Endodermal cell (in vitro differentiated cells): ENCODE measurements around the gene STAB1. TPM values are rescaled to one million over a fixed set of nuclear protein-coding genes. Genes with fewer than 3 reads are reported as not detected.

ENCODE experiments used
- DNase-seq: peaks from one replicate; pipeline ENCODE4 v3.0.0-alpha.2; 2017
- H3K27ac ChIP-seq: 2 replicates; pipeline ENCODE4 v1.5.1; 2013; ENCODE audit warnings: mild to moderate bottlenecking, low read depth, low read length, moderate library complexity
- H3K27me3 ChIP-seq: 2 replicates; pipeline ENCODE4 v1.6.1; 2013; ENCODE audit warnings: mild to moderate bottlenecking, low read length, moderate library complexity; ENCODE audit not compliant: insufficient read depth, control insufficient read depth, poor library complexity, severe bottlenecking
- H3K36me3 ChIP-seq: 2 replicates; pipeline ENCODE4 v1.7.0; 2013; ENCODE audit warnings: mild to moderate bottlenecking, low read length, moderate library complexity; ENCODE audit not compliant: control insufficient read depth, insufficient read depth
- H3K4me1 ChIP-seq: one replicate; pipeline ENCODE4 v1.7.0; 2013; ENCODE audit warnings: low read length; ENCODE audit not compliant: control insufficient read depth, insufficient read depth
- H3K4me3 ChIP-seq: 2 replicates; pipeline ENCODE4 v1.5.1; 2013; ENCODE audit warnings: mild to moderate bottlenecking, low read length, moderate library complexity
- H3K9ac ChIP-seq: 2 replicates; pipeline ENCODE4 v1.6.1; 2013; ENCODE audit warnings: mild to moderate bottlenecking, low read length, moderate library complexity; ENCODE audit not compliant: poor library complexity, severe bottlenecking; ENCODE audit errors: extremely low read depth
- H3K9me3 ChIP-seq: 2 replicates; pipeline ENCODE4 v1.6.1; 2013; ENCODE audit warnings: mild to moderate bottlenecking, low read length, moderate library complexity; ENCODE audit not compliant: control insufficient read depth
- H3K27ac Mint-ChIP-seq: 2 replicates; pipeline ENCODE4 v1.8.0; 2020; ENCODE audit warnings: mixed read lengths
- H3K27me3 Mint-ChIP-seq: 2 replicates; pipeline ENCODE4 v1.8.0; 2021; ENCODE audit warnings: mild to moderate bottlenecking, mixed read lengths; ENCODE audit not compliant: insufficient read depth
- H3K36me3 Mint-ChIP-seq: 2 replicates; pipeline ENCODE4 v1.8.0; 2020; ENCODE audit warnings: low read depth, mixed read lengths
- H3K4me1 Mint-ChIP-seq: 2 replicates; pipeline ENCODE4 v1.8.0; 2020; ENCODE audit warnings: mixed read lengths
- H3K4me3 Mint-ChIP-seq: 2 replicates; pipeline ENCODE4 v1.8.0; 2020; ENCODE audit warnings: mild to moderate bottlenecking, moderate library complexity, mixed read lengths
- H3K9me3 Mint-ChIP-seq: 2 replicates; pipeline ENCODE4 v1.8.0; 2020; ENCODE audit warnings: mild to moderate bottlenecking, mixed read lengths
- CTCF ChIP-seq: fragments of 200-600 bp; sonication (generic); conservative IDR thresholded peaks from 2 replicates; pipeline ENCODE4 v1.5.0; 2021; ENCODE audit warnings: antibody characterized with exemption, mild to moderate bottlenecking
- WGBS, 2 experiments: methylation state at CpG; one replicate each; pipeline versions ENCODE4 v1.1.5 to v1.1.7; 2013; ENCODE audit warnings: missing lambda C conversion rate in 2 of 2, mixed read lengths in 1 of 2; ENCODE audit not compliant: insufficient coverage in 1 of 2, insufficient read length in 1 of 2; 5-methylcytosine and 5-hydroxymethylcytosine counted together
- total RNA-seq, 2 donors: library from RNA; stranded (reverse); fragmentation: NEBNext Ultra II Directional in 1 of 2; extraction: Animal tissue kit (Norgen Biotek cat#: 25700) in 1 of 2; gene quantifications; 2 replicates in 1 of 2; 3 replicates in 1 of 2; pipeline ENCODE4 v1.2.1, GENCODE V29; 2021

Gene STAB1
- total RNA-seq, 2 donors from 2014 or later, result 0.24 to 0.55 TPM

- Histone ChIP-seq H3K9ac (no peak overlapping the region), H3K4me3 (no peak overlapping the region), H3K4me1 (no peaks in the 10 kb centered on the region), H3K27me3 (no peaks in the 10 kb centered on the region), H3K9me3 (no peaks in the 10 kb centered on the region), H3K27ac (no peak overlapping the region), H3K36me3 (peaks cover 19% of the 10 kb centered on the region)
- no peak for TF ChIP-seq CTCF
- Mint-ChIP-seq H3K27ac (no peak overlapping the region), H3K9me3 (no peaks in the 10 kb centered on the region), H3K4me3 (no peak overlapping the region), H3K4me1 (no peaks in the 10 kb centered on the region), H3K36me3 (peaks cover 13% of the 10 kb centered on the region), H3K27me3 (peaks cover 8% of the 10 kb centered on the region)
- DNase-seq, result no peak
- 90 to 94% methylated on average over 8 of the region's 8 CpGs for WGBS, 2 experiments
Observed at GRCh38 chr3:52521488-52521824, 26.3 kb downstream of the STAB1 start.

GRCh38 chr3:52521881-52522650 is 26.9 kb downstream of the STAB1 start:
- Mint-ChIP-seq H3K27me3 (peaks cover 6% of the 10 kb centered on the region), H3K36me3 (peaks cover 16% of the 10 kb centered on the region), H3K4me3 (no peak overlapping the region), H3K27ac (no peak overlapping the region), H3K4me1 (no peaks in the 10 kb centered on the region), H3K9me3 (no peaks in the 10 kb centered on the region)
- Histone ChIP-seq H3K36me3 (peaks cover 25% of the 10 kb centered on the region), H3K4me3 (no peak overlapping the region), H3K4me1 (no peaks in the 10 kb centered on the region), H3K27me3 (no peaks in the 10 kb centered on the region), H3K27ac (no peak overlapping the region), H3K9me3 (no peaks in the 10 kb centered on the region), H3K9ac (no peak overlapping the region)
- WGBS, 2 experiments, result 94 to 96% methylated on average over 21 to 33 of the region's 33 CpGs
- no peak for DNase-seq
- no peak for TF ChIP-seq CTCF

GRCh38 chr3:52522651-52523251 is 27.6 kb downstream of the STAB1 start:
- Histone ChIP-seq H3K4me1 (no peaks in the 10 kb centered on the region), H3K4me3 (no peak overlapping the region), H3K27ac (no peak overlapping the region), H3K9ac (no peak overlapping the region), H3K27me3 (no peaks in the 10 kb centered on the region), H3K9me3 (no peaks in the 10 kb centered on the region), H3K36me3 (peaks cover 32% of the 10 kb centered on the region)
- 95% methylated on average over 9 to 14 of the region's 14 CpGs for WGBS, 2 experiments
- Mint-ChIP-seq H3K9me3 (no peaks in the 10 kb centered on the region), H3K4me1 (no peaks in the 10 kb centered on the region), H3K27me3 (peaks cover 6% of the 10 kb centered on the region), H3K36me3 (peaks cover 23% of the 10 kb centered on the region), H3K27ac (no peak overlapping the region), H3K4me3 (no peak overlapping the region)
- no peak for DNase-seq
- TF ChIP-seq CTCF, result no peak
